GM12873 (cell line): ENCODE results near the gene ARAP1.

Experiments used
- TF ChIP-seq, protein P1 (sequence below): IDR thresholded peaks from 2 replicates; pipeline ENCODE4 v1.5.1; 2012; ENCODE audit warnings: low read depth, mild to moderate bottlenecking, moderate library complexity, low read length, control low read depth; ENCODE audit not compliant: insufficient read depth; ENCODE audit errors: missing control alignments

ARAP1 gene

DNA sequence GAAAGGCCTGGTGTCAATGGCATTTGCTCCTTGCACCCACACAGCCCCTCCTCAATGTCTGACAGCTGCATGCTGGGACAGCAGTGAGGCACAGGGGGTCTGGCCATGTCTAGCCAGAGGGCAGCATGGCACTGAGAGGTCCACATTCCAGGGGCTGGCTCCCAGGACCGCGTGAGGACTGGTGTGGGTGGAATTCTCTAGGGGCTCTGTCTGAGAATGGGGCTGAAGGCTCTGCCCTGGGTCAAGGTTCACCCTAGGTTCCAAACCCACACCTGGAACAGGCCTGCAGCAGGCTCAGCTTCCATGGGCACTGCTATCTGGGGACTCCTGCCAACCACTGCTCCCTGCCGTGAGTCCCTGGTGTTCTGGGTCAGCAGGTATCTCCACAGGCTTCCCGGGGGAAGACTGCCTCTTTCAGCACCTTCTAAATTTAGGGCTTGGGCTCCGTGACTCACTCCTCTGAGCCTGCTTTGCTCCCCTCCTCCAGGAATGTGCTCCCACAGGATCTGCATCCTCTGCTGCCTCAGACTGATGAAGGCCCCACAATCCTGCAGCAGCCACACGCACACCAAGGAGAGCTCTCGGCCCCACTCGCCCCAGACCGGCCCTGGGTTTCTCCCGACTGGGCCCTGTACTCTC lies 37.4 kb upstream of the ARAP1 start:
- TF ChIP-seq, protein P1, sequence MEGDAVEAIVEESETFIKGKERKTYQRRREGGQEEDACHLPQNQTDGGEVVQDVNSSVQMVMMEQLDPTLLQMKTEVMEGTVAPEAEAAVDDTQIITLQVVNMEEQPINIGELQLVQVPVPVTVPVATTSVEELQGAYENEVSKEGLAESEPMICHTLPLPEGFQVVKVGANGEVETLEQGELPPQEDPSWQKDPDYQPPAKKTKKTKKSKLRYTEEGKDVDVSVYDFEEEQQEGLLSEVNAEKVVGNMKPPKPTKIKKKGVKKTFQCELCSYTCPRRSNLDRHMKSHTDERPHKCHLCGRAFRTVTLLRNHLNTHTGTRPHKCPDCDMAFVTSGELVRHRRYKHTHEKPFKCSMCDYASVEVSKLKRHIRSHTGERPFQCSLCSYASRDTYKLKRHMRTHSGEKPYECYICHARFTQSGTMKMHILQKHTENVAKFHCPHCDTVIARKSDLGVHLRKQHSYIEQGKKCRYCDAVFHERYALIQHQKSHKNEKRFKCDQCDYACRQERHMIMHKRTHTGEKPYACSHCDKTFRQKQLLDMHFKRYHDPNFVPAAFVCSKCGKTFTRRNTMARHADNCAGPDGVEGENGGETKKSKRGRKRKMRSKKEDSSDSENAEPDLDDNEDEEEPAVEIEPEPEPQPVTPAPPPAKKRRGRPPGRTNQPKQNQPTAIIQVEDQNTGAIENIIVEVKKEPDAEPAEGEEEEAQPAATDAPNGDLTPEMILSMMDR = no peak

DNA sequence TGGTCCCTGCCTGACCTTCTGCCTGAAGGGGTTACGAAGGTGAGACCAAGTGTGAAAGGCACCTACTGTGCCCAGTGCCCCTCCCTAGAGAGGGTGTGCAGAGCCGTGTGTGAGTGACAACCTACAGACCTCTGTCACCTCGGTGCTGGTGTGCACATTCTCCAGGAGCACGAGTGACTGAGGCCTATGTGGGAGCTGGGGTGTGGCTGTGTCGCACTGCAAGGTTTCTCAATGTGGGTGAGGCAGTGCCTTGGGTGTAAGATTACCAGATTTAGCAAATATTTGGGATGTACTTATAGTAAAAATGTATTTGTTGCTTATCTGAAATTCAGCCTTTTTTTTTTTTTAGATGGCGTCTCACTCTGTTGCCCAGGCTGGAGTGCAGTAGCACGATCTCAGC lies 36.0 kb upstream of the ARAP1 start:
- TF ChIP-seq, protein P1 = no peak

DNA sequence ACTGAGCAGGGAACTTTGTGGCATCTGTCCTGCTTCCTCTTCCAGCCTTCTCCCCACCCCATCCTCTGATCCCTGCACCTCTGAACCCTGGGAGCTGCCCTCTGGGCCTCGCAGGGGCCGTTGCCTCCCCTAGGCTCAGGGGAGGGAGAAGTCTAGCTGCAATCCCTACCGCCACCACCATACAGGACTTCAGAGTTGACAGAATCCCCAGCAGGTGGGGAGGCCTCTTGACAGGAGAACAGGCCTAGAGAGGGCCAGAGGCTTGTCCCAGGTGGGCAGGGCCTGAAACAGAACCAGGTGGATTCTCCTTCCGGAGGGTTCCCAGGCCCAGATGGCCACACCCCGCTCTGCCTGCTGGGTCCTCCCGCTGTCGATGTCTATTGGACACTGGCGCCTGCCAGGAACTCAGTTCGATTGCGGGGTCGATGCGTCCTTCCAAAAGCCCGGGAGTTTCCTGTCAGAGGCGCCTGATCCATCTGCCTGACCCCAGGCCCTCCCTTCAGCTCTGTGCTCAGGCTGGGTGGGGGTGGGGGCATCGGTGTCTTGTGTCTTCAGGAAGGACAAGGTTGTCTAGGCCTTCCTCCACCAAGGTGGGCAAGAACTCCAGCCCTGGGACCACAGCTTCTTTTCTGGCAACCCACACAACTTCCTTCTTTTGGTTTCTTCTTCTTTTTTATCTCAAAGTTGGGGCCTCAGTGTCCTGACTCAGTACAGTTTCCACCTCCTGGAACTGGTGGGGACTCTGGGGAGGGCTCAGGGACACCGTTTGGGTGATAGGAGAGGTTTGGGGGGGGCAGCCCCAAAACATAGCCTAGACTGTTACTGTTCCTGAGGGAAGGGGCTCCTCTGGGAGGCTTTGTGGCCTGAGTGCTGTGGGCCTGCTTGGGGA lies 35.3 kb upstream of the ARAP1 start:
- TF ChIP-seq, protein P1 = peak; percentile 52

DNA sequence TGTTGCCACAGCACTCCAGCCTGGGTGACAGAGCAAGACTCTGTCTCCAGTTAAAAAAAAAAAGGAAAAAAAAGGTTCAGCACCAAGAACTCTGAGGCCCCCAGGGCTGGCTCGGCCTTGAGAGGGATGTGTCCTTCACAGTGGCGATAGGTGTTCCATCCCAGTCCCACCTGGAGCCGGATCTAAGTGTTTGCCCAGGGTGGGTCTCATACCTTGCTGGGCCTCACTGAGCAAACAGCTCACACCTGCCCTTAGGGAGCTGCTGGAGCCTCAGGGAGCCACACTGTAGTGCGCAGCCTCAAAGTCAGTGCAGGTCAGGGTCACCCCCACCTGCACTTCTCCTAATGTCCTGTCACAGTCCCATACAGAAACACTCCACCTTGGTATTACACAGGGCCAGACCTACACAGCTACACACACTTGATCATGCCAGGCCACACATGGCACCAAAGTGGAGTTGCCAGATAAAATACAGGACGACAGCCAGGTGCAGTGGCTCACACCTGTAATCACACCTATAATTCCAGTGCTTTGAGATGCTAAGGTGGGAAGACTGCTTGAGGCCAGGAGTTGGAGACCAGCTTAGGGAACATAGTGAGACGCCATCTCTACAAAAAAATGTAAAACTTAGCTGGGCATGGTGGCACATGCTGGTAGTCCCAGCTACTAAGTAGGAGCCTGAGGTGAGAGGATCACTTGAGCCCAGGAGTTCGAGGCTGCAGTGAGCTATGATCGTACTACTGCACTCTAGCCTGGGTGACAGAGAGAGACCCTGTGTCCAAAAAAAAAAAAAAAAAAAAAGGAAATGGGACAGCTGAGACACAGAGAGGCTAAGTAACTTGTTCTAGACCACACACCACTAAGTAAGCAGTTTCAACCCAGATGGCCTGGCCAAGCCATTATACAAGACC lies 34.4 kb upstream of the ARAP1 start:
- TF ChIP-seq, protein P1 = no peak

DNA sequence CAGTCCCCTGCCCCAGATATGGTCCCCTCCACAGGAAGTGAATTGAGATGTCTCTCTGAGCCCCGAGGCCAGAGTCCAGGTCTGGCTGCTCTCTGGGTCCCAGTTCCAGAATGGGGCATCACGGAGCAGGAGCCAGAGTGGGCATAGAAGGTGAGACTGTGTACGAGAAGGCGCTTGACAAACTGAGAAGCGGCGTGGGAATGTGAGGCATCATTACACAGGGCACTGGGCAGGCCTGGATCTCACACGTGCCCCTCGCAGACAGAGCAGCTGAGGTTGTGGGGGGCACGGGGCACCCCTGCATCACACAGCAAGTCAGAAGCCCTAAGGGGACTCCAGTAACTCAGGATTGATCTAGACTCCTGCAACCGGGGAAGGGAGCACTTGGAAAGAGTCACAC lies 32.5 kb upstream of the ARAP1 start:
- TF ChIP-seq, protein P1 = no peak

DNA sequence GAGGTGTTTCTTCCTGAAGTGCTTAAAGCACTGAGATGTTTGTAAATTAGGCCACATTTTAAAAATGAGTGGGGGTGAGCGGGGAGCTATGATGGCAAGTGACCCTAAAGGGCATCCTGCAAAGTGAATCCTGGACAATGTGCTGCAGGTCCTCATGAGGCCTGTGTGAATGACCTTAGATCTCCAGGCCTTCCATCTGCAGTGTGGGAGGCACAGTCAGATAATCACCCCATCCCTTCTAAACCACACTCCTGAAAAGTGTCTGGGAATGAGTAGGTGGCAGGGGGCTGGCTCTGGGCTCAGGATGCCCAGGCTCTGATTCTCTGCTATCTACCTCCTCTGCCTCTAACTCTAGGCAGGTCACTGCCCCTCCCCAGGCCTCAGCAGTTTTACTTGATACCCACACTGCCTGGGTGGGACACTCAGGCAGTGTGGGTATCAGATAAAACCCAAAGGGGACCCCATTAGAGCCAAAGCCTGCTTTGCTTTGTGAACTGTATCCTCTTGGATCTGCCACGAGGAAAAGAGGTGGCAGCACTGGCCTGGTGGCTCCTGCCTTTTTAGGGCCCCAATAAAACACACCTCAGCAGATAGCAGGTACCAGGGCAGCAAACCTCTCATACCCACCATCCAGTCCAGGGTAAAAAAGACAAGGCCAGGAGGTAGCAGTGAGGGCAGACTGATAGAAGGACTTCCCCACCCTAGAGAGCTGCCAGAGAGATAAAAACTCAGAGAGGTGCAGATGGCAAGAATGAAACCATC lies 31.1 kb upstream of the ARAP1 start:
- TF ChIP-seq, protein P1 = no peak
